ENCODE results near the gene RFC5.
"Not testable (repeated sequence)": the region's sequence is repeated elsewhere in the genome, so short reads cannot be mapped to it uniquely, and the experiment has no call there.

The RFC5 gene

GRCh38 chr12:118073768-118074167 is 57.3 kb downstream of the RFC5 start:
- DNase-seq (ENCODE audit: low read depth, low spot score): no peak

- not testable (repeated sequence) for DNase-seq (ENCODE audit: low read depth, low spot score)
Measured at GRCh38 chr12:118081521-118081920, 65.0 kb downstream of the RFC5 start.
